ENCODE data around the gene NDUFB2. TPM values are rescaled to one million over a fixed set of nuclear protein-coding genes. Genes with fewer than 3 reads are reported as not detected.
"Not testable (repeated sequence)": the region's sequence is repeated elsewhere in the genome, so short reads cannot be mapped to it uniquely, and the experiment has no call there.

NDUFB2 gene
- total RNA-seq, 1 donor from 2014 or later = 146 TPM

DNA sequence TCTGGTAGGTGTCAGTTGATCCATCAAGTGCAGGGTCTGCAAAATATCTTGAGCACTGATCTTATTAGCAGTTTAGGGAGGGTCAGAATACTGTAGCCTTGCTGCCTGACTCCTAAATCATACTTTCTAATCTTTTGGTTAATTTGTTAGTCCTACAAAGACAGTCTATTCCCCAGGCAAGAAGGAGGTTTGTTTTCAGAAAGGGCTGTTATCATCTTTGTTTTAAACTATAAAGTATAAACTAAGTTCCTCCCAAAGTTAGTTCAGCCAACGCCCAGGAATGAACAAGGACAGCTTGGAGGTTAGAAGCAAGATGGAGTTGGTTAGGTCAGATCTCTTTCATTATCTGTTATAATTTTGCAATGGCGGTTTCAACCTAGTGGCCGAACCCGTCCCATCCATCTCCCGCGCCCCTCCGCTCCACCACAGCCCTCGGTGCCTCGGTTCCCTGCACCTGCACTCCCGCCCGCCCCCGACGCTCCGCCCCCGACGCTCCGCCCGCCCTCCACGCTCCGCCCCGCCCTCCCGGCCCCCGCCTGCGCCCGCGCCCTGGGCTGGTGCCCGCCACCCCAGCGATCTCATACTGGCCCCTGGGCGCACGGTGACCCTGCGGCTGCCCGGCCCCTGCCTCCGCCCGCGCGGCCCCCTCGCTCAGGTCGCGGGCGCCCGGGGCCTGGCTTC is 24.0 kb upstream of the NDUFB2 start, which contains the start of gene ADCK2:
Gene ADCK2, plus strand, starts transcription at position 564 of the 681 bp plus-strand sequence. CDS start 386 bp downstream, outside the sequence.
- DNase-seq (ENCODE audit: low spot score) (peak; percentile 74), ATAC-seq (peak; percentile 88)

DNA sequence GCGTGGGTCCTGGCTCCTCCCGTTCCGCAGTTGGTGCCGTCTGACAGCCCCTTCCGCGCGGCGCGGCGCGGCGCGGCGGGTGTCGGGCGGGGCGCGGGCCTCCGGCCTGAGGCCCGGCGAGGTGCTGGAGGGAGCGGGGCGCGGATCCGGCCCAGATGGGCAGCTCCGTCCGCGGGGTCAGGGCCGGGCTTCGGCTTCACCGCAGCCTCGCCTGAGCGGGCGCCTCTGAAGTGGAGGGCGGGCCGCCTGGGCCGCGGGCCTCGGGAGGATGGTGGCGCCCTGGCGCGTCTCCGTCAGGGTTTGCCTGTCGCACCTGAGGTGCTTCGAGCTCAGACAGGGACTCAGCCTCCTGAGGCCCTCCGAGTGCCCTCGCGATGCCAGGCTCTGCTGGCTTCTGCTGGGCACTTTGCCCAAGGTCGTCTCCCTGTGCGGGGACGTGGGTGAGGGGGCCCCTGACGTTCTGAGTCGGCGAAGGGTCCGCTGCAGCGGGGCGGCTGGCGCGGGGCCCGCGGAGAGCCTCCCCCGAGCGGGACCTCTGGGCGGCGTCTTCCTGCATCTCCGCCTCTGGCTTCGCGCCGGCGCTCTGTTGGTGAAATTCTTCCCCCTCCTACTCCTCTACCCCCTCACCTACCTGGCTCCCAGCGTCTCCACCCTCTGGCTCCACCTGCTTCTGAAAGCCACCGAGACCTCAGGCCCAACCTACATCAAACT is 23.3 kb upstream of the NDUFB2 start:
- peak; percentile 61 for ATAC-seq
- DNase-seq (ENCODE audit: low spot score) = peak; percentile 62

DNA sequence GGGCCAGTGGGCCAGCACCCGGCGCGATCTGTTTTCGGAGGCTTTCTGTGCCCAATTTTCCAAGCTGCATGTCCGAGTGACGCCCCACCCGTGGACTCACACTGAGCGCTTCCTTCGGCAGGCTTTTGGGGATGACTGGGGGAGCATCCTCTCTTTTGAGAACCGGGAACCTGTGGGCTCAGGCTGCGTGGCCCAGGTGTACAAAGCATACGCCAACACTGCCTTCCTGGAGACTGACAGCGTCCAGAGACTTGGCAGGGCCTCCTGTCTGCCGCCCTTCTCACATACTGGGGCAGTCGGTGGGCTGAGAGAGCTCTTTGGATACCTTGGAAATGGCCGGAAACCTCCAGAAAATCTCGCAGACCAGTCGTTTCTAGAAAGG is 22.7 kb upstream of the NDUFB2 start:
- DNase-seq (ENCODE audit: low spot score) = no peak
- ATAC-seq = no peak

DNA sequence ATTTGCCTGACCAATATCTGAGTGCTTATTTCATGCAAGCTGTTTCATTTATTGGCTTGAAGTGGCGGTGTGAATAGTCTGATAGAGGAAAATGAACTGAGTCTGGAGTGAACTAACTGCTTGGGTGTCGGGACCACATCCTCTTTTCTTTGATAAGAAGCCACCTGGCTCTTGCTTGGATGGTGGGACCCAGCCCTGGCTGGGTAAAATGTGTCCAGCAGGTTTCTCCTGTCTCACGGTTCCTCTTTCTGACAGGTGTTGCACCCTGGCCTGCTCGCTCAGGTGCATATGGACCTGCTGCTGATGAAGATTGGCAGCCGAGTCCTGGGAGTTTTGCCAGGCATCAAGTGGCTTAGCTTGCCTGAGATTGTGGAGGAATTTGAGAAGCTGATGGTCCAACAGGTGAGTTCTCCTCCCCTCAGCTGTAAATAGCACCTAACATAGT is 22.1 kb upstream of the NDUFB2 start:
- no peak for DNase-seq (ENCODE audit: low spot score)

DNA sequence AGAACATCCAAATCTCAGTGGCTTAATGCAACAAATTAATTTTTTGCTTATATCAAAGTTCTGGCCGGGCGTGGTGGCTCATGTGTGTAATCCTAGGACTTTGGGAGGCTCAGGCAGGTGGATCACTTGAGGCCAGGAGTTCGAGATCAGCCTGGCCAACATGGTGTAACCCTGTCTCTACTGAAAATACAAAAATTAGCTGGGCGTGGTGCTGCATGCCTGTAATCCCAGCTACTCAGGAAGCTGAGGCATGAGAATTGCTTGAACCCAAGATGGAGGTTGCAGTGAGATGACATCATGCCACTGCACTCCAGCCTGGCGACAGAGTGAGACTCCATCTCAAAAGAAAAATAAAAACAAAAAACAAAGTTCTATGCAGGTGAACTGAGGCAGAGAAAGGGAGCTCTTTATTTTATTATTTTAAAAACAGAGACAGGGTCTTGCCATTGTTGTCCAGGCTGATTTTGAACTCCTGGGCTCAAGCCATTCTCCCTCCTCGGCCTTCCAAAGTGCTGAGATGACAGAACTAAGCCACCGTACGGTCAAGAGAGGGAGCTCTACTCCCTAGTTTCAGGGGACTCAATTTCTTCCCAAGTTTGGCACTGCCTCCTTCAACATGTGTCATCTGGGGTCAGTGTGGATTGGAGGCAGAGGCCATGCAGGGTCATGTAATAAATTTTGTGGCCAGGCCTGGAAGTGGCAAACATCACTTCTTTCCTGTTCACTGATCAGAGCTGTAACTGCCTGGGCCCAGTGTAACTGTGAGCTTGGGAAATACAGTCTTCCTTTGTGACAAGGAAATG is 21.4 kb upstream of the NDUFB2 start:
- peak; percentile 66 for ATAC-seq
- no peak for DNase-seq (ENCODE audit: low spot score)

More for the DNA sequence above, 22.1 kb upstream of the NDUFB2 start:
- no peak for ATAC-seq

DNA sequence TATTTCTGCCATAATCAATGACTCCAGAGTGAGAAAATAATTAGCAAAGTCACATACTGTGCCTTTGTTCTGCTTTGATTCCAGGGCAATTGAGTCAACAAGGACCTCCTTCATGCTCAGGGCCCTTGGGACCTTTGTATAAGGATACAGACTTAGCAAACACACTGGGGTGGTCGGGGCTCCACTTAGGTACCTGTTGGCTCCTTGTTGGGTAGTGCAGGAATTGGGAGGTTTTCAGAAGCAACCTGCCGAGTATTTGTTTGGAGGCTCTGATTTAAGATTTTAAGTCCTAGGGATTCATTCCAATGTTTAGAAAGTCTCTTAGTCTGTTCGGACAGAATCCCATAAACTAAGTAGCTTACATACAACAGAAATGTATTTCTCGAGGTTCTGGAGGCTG is 20.8 kb upstream of the NDUFB2 start:
- no peak for ATAC-seq
- no peak for DNase-seq (ENCODE audit: low spot score)

DNA sequence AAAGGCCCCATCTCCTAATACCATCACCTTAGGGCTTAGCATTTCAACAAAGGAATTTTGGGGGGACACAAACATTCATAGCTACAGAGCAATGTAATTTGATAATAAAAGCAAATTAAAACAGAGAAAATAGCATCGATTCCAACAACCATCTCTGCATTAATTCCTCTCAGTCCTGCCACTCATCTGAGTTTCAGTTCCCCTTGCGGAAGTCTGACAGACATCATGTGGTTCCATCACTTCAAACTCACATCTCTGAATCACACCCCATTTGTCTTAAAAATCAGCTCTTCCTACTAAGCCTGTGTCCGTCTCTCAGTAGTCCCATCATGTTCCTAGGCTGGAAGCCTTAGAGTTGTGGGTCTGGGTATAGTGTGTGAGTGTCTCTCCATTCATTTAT is 20.2 kb upstream of the NDUFB2 start:
- no peak for ATAC-seq
- no peak for DNase-seq (ENCODE audit: low spot score)

DNA sequence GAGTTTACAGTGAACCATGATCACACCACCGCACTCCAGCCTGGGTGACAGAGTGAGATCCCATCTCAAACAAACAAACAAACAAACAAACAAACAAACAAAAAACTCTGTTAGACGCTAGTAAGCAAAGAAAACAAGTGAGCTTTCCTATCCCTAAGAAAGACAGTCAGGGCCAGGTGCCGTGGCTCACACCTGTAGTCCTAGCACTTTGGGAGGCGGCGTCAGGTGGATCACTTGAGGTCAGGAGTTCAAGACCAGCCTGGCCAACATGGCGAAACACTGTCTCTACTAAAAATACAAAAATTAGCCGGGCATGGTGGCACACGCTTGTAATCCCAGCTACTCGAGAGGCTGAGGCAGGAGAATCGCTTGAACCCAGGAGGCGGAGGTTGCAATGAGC is 19.6 kb upstream of the NDUFB2 start:
- ATAC-seq = not testable (repeated sequence)

DNA sequence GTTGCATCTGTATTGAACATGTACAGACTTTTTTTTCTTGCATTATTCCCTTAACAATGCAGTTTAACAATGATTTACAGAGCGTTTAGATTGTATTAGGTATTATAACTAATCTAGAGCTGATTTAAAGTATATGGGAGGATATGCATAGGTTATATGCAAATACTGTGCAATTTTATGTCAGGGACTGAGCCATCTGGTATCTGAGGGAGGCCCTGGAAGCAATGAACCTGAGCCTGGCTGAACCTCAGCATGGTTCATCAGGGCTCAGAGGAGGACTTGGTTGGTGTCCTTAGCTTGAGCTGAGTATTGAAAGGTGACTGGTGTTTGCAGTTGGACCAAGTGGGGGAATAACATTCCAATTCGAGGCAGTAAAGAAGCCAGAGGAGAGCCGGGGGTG is 19.0 kb upstream of the NDUFB2 start:
- DNase-seq (ENCODE audit: low spot score) = no peak
- no peak for ATAC-seq

More for the DNA sequence above, 19.6 kb upstream of the NDUFB2 start:
- DNase-seq (ENCODE audit: low spot score) = not testable (repeated sequence)

DNA sequence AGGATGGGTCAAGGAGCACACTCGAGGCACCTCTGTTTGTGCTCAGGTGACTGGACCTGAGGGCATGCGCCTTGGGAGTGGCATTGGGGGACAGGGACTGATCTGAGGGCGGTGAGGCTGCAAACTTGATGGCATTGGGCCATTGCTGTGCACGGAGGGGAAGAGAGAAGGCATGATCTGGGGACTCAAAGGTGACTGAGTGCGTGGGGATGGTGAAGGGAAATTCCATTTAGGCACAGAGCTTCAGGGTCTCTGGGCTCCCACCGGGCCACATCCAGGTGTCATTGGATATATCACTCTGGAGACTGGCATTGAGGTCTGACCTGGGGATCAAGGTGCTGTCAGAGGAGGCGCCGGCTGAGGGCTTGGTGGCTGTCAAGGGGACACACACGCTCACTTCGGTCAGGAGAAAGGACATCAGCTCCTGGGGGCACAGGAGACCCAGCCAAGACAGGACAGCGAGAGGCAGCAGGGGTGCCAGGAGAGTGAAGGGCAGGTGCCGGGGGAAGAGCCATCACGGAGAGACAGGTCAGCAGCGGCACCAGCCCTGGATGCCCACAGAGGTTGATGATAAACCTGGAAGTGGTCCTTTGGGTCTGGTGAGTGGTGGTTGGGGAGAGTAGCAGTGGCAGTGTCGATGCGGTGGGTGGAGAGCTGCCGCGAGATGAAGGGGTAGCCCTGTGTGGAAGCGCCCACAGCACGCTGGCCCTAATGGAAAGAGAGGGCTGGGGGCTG is 18.3 kb upstream of the NDUFB2 start:
- no peak for ATAC-seq
- no peak for DNase-seq (ENCODE audit: low spot score)

DNA sequence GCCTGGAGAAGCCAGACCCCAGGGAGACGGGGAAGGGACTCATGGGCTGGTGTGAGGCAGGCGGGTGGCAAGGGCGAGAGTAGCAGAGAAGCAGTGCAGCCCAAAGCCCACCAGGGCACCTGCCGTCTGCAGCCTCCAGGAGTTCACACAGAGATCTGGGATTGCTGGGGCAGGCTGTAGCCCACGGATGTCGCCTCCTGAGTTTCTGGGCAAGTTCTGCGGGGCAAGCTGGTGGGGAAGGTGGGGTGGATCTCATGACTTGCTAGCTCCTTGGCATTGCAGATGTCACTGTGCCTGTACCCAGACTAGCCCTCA is 17.7 kb upstream of the NDUFB2 start:
- no peak for ATAC-seq
- no peak for DNase-seq (ENCODE audit: low spot score)

DNA sequence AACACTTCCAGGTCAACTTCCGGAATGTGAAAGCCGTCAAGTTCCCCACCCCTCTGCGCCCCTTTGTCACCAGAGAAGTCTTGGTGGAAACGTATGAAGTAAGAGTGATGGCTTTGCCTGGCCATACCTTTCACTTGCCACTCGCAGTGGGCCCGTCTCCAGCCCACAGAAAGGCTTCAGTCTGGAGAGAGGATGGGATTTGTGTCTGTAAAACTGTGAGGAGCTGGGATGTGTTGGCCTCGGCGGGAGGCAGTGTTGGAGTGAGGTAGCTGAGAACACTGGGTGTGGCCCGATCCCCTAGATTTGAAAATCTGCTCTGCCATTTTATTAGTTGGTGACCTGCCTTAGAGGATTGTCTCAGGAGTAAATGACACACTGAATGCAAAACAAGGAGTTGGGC is 17.3 kb upstream of the NDUFB2 start:
- DNase-seq (ENCODE audit: low spot score) = no peak
- no peak for ATAC-seq

DNA sequence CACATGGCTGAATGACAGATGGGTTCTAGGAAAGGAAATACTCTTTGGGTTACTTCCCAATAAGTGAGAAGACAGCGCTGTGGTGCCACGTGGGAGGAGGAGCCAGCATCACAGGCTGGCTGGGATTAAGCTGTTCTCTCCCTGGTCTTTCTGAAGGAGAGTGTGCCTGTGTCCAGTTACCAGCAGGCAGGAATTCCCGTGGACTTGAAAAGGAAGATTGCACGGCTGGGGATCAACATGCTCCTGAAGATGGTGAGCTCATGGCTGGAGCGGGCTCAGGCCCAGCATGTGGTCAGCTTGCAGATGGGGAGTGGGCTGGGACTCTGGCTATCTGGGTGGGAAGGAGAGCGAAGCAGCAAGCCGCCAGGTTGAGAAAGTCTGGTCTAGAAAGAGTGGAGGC is 15.6 kb upstream of the NDUFB2 start:
- DNase-seq (ENCODE audit: low spot score) (no peak), ATAC-seq (no peak)

DNA sequence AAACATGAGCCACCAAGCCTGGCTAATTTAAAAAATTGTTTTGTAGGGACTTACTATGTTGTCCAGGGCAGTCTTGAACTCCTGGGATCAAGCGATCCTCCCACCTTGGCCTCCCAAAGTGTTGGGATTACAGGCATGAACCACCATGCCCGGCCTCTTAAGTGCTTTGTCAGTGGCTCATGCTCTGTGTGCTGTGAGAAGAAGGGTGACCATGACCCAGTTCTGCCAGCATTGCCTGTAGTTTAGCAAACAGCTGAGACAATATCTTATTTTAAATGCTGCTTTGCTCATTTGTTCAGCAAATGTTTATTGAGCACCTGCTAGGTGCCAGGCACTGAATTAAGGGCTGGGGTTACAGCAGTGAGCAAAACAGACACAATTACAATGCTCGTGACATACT is 14.7 kb upstream of the NDUFB2 start:
- ATAC-seq (no peak), DNase-seq (ENCODE audit: low spot score) (no peak)

DNA sequence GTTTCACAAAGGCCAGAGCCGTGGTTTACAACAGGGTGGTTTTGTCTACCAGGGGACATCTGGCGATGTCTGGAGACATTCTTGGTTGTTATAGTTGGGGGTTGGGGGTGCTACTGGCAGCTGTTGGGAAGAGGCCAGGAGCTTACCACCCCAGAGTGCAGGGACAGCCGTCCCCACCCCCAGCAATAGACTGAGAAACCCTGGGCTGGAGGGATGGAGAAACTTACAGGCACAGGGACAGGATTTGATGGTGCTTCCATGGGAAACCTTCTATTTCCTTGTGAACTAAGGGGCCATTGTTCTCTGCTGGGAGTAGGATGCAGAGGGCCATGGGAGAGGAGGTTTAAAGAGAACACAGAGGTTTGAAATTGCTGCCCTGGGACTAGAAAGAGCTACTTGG is 12.9 kb upstream of the NDUFB2 start:
- peak; percentile 18 for DNase-seq (ENCODE audit: low spot score)
- ATAC-seq = no peak

DNA sequence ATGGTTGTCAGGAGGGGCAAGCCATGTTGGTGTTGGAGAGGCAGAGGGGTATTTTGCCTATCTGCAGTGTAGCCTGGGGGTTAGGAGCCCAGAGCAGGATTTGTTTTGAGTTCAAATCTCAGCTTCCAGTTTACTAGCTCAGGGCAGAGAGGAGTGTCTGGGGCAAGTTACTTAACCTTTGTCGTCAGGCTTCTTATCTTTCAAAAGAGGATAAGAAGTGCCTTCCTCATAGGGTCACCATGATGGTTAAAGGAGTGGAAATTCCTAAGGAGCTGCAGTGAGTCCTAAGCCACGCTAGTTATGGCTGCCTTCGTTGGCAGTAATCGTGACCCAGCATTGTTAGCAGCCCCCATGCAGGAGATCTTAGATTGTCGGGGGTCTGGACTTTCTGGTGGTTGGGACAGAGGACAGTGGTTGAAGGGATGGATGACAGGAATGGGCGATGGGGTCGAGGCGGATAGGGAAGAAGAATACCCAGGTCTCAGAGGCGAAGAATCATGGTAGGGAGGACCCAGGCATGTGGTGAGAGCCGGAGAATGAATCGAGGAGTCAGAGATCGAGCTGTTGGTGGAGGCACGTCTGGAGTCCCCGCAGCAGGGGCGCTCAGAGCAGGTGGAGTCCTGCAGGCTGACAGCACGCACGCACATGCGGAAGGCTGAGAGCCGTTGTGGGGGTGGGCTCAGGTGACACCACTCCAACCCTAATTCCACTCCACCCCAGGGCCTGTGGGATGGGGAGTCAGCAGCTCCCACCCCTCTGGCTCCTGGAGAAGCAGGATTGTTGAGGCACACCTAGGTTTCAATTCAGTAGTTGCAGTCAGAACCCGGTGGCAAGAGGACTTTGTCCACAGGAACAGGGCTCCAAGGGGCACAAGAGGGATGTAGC is 12.2 kb upstream of the NDUFB2 start:
- DNase-seq (ENCODE audit: low spot score) (no peak), ATAC-seq (no peak)

DNA sequence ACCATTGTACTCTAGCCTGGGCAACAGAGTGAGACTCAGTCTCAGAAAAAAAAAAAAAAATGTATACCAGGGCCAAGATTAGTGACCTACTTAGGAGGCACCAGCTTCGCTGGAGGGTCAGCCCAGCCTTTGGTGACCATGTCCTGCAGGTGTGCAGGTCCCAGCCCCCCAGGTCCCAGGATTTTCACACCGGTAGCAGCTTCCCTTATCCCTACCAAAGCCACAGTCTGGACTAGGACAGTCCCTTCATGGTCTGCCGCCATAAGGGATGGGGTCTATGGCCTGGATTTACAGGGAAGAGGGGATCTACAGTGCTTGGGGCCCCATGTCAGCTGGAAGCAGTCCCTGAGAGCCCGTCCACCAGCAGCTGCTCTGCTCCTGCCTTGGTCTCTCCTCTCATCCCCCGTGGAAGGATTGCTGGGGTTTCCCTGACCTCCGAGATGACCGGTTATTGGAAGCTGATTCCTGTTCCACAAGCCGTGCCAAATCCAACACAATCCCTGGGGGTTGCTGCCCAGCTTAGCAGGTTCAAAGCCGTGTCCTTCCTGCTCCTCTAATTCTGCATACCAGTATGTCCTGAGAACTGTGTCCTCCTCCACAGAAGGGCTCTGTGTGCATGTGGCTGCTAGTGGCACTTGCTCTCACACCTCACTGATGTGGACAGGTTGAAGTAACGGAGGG is 11.0 kb upstream of the NDUFB2 start:
- no peak for DNase-seq (ENCODE audit: low spot score)
- ATAC-seq = peak; percentile 76

DNA sequence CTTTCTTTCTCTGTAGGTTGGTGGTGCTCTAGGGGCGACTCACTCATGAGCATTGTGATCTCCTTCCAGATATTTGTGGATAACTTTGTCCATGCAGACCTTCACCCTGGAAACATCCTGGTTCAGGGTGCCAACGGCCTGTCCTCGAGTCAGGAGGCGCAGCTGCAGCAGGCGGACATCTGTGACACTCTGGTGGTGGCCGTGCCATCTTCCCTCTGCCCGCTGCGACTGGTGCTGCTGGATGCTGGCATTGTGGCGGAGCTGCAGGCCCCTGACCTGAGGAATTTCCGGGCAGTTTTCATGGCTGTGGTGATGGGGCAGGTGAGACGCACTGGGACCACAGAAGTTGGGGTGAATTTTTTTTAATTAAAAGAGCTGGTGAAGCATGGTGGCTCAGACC is 9.6 kb upstream of the NDUFB2 start:
- no peak for DNase-seq (ENCODE audit: low spot score)
- no peak for ATAC-seq

DNA sequence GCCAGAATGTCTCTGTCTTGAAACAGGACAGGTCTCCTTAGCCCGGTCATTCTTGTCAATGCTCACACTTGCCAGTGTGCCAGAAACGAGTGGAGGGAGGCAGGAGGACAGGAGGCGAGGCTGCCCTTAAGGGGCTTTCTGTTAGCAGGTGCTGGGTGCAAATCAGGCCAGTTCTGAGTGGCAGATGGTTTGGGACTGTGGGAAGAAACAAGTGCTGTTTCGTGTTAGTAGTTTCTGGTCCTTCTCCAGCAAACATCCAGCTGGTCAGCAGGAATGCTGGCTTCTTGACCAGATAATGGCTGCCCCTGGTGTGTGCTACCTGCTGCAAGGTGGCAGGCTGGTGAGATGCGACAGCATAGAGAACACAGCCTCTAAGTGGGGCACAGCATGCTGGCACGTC is 8.2 kb upstream of the NDUFB2 start:
- no peak for ATAC-seq
- no peak for DNase-seq (ENCODE audit: low spot score)
